B cell (primary cell): ENCODE results near the gene GABRG2.

ENCODE experiments used
- CTCF ChIP-seq: fragments of 200-600 bp; IDR thresholded peaks from one replicate; pipeline ENCODE4 v1.8.0; 2022; ENCODE audit warnings: antibody characterized with exemption, mild to moderate bottlenecking
- EZH2 ChIP-seq: IDR thresholded peaks from 2 replicates; pipeline ENCODE4 v1.6.1; 2012; ENCODE audit warnings: borderline replicate concordance, low read depth, mild to moderate bottlenecking, moderate library complexity, low read length; ENCODE audit not compliant: insufficient read depth, poor library complexity, severe bottlenecking

- TF ChIP-seq CTCF (no peak), EZH2 (no peak)
Measured at GRCh38 chr5:162078805-162079204, 11.2 kb downstream of the GABRG2 start.
